HEK293T (cell line): ENCODE results near the gene GRM4.

ENCODE experiments used
- CTCF ChIA-PET: fragments of 350-600 bp; formaldehyde crosslinking; extraction: SDS; loops from one replicate; lab custom pipeline; 2021; ENCODE audit warnings: antibody characterized with exemption, inconsistent platforms; lab: Yijun Ruan, JAX
- POLR2A ChIA-PET: fragments of 350-600 bp; formaldehyde crosslinking; extraction: SDS; loops from one replicate; lab custom pipeline; 2020; ENCODE audit warnings: antibody characterized with exemption, inconsistent platforms; lab: Yijun Ruan, JAX
- DNase-seq: peaks from one replicate; pipeline ENCODE4 v3.0.0; 2012; ENCODE audit warnings: mixed read lengths; ENCODE audit errors: extremely low spot score
- ARNT ChIP-seq: fragments of 450-650 bp; IDR thresholded peaks from 2 replicates; pipeline ENCODE4 v1.6.1; 2017; ENCODE audit warnings: mild to moderate bottlenecking
- BHLHE40 ChIP-seq: fragments of 450-650 bp; IDR thresholded peaks from 2 replicates; pipeline ENCODE4 v1.6.1; 2016; ENCODE audit warnings: mild to moderate bottlenecking, moderate library complexity, borderline replicate concordance
- CTBP1 ChIP-seq: fragments of 450-650 bp; IDR thresholded peaks from 2 replicates; pipeline ENCODE4 v1.6.1; 2016; ENCODE audit warnings: borderline replicate concordance
- ELF4 ChIP-seq: fragments of 450-650 bp; IDR thresholded peaks from 2 replicates; pipeline ENCODE4 v1.6.1; 2017; ENCODE audit warnings: antibody characterized with exemption
- FOXA1 ChIP-seq: fragments of 450-650 bp; IDR thresholded peaks from 2 replicates; pipeline ENCODE4 v1.6.1; 2016; ENCODE audit warnings: mild to moderate bottlenecking
- FOXK2 ChIP-seq: fragments of 450-650 bp; IDR thresholded peaks from 2 replicates; pipeline ENCODE4 v1.6.1; 2016; ENCODE audit warnings: mild to moderate bottlenecking
- FOXM1 ChIP-seq: fragments of 450-650 bp; IDR thresholded peaks from 2 replicates; pipeline ENCODE4 v1.6.1; 2017; ENCODE audit warnings: mild to moderate bottlenecking, borderline replicate concordance
- HDGF ChIP-seq: fragments of 450-650 bp; IDR thresholded peaks from 2 replicates; pipeline ENCODE4 v1.6.1; 2017; ENCODE audit warnings: antibody characterized with exemption, borderline replicate concordance
- L3MBTL2 ChIP-seq: fragments of 450-650 bp; conservative IDR thresholded peaks from 2 replicates; pipeline ENCODE4 v1.6.1; 2016; ENCODE audit warnings: mild to moderate bottlenecking
- LEF1 ChIP-seq: fragments of 450-650 bp; IDR thresholded peaks from 2 replicates; pipeline ENCODE4 v1.6.1; 2017; ENCODE audit warnings: mild to moderate bottlenecking, borderline replicate concordance
- NFRKB ChIP-seq: fragments of 450-650 bp; IDR thresholded peaks from 2 replicates; pipeline ENCODE4 v1.6.1; 2016; ENCODE audit warnings: mild to moderate bottlenecking, moderate library complexity
- PKNOX1 ChIP-seq: fragments of 450-650 bp; IDR thresholded peaks from 2 replicates; pipeline ENCODE4 v1.6.1; 2016
- SP1 ChIP-seq: fragments of 450-650 bp; IDR thresholded peaks from 2 replicates; pipeline ENCODE4 v1.6.1; 2017
- SUZ12 ChIP-seq: fragments of 450-650 bp; IDR thresholded peaks from 2 replicates; pipeline ENCODE4 v1.6.1; 2016; ENCODE audit warnings: mild to moderate bottlenecking
- TARDBP ChIP-seq: fragments of 450-650 bp; IDR thresholded peaks from 2 replicates; pipeline ENCODE4 v1.6.1; 2016
- ZNF384 ChIP-seq: fragments of 450-650 bp; IDR thresholded peaks from 2 replicates; pipeline ENCODE4 v1.6.1; 2016

Gene GRM4

GRCh38 chr6:34094474-34095135 is 51.3 kb downstream of the GRM4 start:
- POLR2A ChIA-PET: no interaction called here
- DNase-seq: no peak

GRCh38 chr6:34093854-34094430 is 51.9 kb downstream of the GRM4 start:
- CTCF ChIA-PET: no interaction called here
- no peak for TF ChIP-seq FOXM1
- no peak for TF ChIP-seq SP1
- TF ChIP-seq FOXK2: no peak
- TF ChIP-seq ARNT: no peak
- no peak for TF ChIP-seq ZNF384
- no peak for TF ChIP-seq L3MBTL2
- TF ChIP-seq HDGF: no peak
- no peak for TF ChIP-seq TARDBP
- no peak for TF ChIP-seq SUZ12
- TF ChIP-seq CTBP1: no peak
- TF ChIP-seq FOXA1: no peak
- no peak for TF ChIP-seq ELF4
- no peak for TF ChIP-seq LEF1
- TF ChIP-seq BHLHE40: no peak
- no peak for TF ChIP-seq PKNOX1
- no peak for TF ChIP-seq NFRKB
- DNase-seq: no peak
- POLR2A ChIA-PET: no interaction called here

More at GRCh38 chr6:34094474-34095135, 51.3 kb downstream of the GRM4 start:
- CTCF ChIA-PET: no interaction called here
- TF ChIP-seq TARDBP (no peak), LEF1 (no peak), CTBP1 (no peak), FOXA1 (no peak), BHLHE40 (no peak), L3MBTL2 (no peak)

- DNase-seq: no peak
- ChIA-PET CTCF (no interaction called here), POLR2A (no interaction called here)
- TF ChIP-seq BHLHE40 (no peak), ZNF384 (no peak), NFRKB (no peak), FOXM1 (no peak), SUZ12 (no peak), ARNT (no peak)
These were observed 52.7 kb downstream of the GRM4 start for GRCh38 chr6:34093206-34093605.

GRCh38 chr6:34092631-34093030 is 53.3 kb downstream of the GRM4 start:
- TF ChIP-seq BHLHE40 (no peak), PKNOX1 (no peak)
- POLR2A ChIA-PET: no interaction called here
- CTCF ChIA-PET: no interaction called here
- no peak for DNase-seq

- DNase-seq: no peak
- ChIA-PET POLR2A (no interaction called here), CTCF (no interaction called here)
- TF ChIP-seq ZNF384: no peak
- no peak for TF ChIP-seq CTBP1
- TF ChIP-seq TARDBP: no peak
- TF ChIP-seq NFRKB: no peak
- no peak for TF ChIP-seq LEF1
- TF ChIP-seq HDGF: no peak
- TF ChIP-seq ELF4: no peak
- TF ChIP-seq ARNT: no peak
- TF ChIP-seq PKNOX1: no peak
- no peak for TF ChIP-seq FOXA1
- TF ChIP-seq FOXM1: no peak
These were observed 55.0 kb downstream of the GRM4 start for GRCh38 chr6:34090935-34091334.

GRCh38 chr6:34090529-34090928 is 55.4 kb downstream of the GRM4 start:
- ChIA-PET CTCF (no interaction called here), POLR2A (no interaction called here)
- no peak for DNase-seq
- no peak for TF ChIP-seq FOXK2
- no peak for TF ChIP-seq TARDBP
- TF ChIP-seq HDGF: no peak
- no peak for TF ChIP-seq FOXA1
- no peak for TF ChIP-seq NFRKB
- TF ChIP-seq ELF4: no peak
- no peak for TF ChIP-seq ARNT
- TF ChIP-seq SP1: no peak
- TF ChIP-seq SUZ12: no peak
- TF ChIP-seq ZNF384: no peak

- ChIA-PET POLR2A (no interaction called here), CTCF (interaction anchor here (0.7 kb wide), 1 partner anchor 661 kb away, joined by 3 read pairs; no protein-coding TSS in a partner anchor)
- TF ChIP-seq BHLHE40 (no peak), L3MBTL2 (no peak), HDGF (no peak), ZNF384 (no peak), ARNT (no peak), FOXM1 (no peak), FOXA1 (no peak), NFRKB (no peak), SUZ12 (no peak), PKNOX1 (no peak), TARDBP (no peak), ELF4 (no peak), LEF1 (no peak), CTBP1 (no peak)
- DNase-seq: no peak
These were observed 59.3 kb downstream of the GRM4 start for GRCh38 chr6:34086558-34086957.
